GM18861 (cell line): ENCODE measurements around the gene CTIF.
"Not testable (repeated sequence)": the region's sequence is repeated elsewhere in the genome, so short reads cannot be mapped to it uniquely, and the experiment has no call there.

ENCODE experiments used
- ATAC-seq: cut with Tn5 transposase; IDR thresholded peaks from one replicate; pipeline ENCODE4 v1.9.1; 2021; ENCODE audit not compliant: unreplicated experiment

Gene CTIF

DNA sequence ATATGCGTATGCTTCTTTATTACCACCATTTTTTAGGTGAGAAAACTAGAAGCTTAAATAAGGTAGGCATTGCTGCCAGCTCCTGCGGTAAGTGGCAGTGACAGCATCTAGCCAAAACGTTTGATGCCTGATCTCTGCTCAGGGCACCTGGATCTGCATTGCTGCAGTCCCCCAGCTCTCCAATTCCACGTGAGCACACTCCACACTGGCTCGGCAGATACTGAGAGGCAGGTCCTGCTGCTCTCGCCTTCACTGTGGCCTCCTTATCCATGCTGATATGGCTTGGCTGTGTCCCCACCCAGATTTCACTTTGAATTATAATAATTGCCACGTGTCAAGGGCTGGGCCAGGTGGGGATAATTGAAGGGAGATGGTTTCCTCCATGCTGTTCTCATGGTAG lies 160.9 kb downstream of the CTIF start:
- ATAC-seq, result no peak

DNA sequence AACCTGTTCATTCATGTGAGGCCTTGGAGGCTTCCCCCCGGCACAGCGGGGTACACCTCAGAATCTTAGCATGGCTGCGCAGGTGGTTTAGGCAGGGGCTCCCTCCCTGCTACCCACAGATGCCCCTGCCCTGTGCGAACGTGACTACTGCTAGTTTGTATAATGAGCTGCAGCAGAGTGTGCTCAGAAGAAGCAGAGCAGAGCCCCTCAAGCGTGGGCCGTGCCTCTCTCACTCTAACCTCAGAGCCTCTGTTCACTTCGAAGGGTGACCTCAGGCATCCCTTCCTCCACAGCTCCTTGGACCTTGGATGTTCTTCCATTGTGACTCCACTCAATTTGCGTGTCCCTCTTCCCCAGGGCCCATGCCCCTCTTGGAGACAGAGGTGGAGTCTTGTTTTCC lies 161.6 kb downstream of the CTIF start:
- ATAC-seq, result no peak

DNA sequence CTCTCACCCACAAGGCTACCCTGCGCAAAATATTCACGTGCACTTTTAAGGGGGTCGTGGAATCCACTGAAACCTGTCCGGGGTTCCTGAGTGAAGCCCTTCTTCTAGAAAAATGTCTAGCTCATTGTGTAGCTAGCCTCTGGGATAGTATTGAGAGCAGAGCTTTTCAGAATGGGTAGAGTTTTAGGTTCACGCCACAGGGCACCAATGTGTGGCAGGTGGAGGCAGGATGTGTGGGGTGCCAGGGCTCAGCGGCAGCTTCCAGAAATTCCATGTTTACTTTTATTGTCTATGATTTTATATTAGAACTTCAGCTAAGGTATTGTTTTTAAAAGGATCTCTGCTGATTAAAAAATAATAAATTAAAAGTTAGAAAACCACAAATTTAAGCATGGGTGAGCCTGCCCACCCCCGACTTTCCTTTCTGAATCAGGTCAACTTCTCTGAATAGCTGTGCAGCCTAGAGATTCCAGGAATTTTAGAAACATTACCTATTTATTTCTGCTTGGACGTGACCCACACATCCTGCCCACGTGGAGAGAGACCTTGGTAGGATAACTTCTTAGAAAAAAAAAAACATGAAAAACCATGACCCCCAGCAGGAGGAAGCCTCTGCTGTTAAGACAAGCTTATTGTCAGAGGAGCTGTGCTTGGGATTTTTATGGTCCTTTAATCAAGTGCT lies 163.7 kb downstream of the CTIF start:
- ATAC-seq, result no peak

DNA sequence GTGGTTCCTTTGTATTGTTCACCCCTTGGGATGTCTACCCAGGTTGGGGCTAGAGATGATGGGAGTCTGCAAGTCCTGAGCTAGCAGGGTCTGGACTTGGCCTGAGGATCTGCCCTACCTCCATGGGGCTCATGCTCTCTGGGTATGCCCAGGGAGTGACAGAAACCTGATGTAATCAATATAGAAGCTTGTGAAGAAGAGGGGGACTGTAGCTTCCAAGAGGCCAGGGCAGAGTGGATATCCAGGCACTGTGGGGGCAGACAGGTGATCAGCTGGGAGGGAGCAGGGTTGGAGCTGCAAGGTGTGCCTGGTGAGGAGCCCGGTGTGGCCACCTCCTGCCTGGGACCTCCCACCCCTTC lies 164.2 kb downstream of the CTIF start:
- ATAC-seq, result no peak

DNA sequence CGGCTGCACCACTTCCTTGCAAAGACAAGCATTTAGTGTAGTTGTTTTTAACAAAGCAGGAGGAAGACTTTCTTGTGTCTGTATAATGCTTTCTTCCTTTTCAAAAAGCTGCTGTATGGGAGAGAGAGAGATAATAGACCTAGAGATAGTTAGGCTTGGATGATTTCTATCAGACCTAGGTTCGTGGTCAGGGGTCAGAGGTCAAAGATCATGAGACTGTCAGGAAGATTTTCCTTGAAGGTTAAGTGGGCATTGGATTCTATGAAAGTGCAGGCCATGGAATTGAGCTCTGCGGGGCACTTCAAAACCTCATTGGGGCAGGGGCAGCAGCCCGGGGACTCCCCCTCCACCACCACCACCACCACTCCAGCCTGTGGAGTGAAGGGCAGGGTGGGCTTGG lies 164.6 kb downstream of the CTIF start:
- no peak for ATAC-seq

DNA sequence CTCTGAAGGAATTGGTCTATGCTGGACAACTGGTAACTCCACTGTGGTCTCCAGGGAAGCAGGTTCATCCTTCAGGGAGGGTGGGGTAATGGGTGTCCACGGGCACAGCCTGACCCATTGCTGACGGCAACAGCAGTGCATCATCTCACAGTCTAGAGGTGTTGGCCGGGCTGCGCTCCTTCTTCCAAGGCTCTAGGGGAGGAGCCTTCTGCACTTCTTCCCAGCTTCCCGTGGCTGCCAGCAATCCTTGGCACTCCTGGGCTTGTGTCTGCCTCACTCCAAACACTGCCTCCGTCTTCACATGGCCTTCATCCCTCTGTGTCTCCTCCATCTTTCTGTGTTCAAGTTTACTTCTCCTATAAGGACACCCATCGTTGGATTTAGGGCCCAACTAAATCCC lies 166.2 kb downstream of the CTIF start:
- ATAC-seq, result no peak

DNA sequence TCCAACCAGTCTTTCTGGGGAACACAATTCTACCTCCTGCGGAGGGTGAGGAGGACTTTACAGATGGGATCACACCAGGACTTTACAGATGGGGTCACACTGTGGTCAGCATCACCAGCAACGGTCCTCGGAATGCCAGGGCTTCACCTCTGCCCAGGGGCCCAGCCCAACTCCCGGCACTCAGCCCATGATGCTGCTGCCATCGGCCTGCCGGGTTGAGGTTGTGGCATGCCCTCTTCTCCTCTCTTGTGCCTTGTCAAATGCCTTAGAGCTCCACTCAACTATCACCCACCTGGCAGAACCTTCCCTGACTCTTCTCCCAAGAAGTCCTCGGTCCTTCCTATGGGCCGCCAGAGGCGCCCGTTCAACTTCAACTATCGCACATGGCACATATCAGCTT lies 166.7 kb downstream of the CTIF start:
- no peak for ATAC-seq

DNA sequence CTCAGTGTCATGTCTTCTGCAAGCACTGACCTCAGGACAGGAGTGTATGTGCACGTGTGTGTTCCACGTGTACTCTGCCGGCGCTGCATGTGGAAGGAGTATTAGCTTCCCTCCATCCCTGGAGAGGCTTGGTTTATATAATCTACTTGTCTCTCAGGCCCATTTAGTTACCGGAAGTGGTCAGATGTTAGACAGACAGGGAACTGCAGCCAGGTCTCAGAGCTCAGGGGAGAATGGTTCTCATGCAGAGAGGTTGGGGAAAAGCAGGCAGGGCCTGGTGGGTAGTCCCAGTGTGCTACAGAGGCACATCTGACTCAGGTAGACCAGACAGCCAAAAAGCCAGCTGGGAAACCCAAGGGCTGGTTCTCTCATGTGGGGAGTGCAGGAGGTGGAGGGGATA lies 167.9 kb downstream of the CTIF start:
- ATAC-seq, result no peak

DNA sequence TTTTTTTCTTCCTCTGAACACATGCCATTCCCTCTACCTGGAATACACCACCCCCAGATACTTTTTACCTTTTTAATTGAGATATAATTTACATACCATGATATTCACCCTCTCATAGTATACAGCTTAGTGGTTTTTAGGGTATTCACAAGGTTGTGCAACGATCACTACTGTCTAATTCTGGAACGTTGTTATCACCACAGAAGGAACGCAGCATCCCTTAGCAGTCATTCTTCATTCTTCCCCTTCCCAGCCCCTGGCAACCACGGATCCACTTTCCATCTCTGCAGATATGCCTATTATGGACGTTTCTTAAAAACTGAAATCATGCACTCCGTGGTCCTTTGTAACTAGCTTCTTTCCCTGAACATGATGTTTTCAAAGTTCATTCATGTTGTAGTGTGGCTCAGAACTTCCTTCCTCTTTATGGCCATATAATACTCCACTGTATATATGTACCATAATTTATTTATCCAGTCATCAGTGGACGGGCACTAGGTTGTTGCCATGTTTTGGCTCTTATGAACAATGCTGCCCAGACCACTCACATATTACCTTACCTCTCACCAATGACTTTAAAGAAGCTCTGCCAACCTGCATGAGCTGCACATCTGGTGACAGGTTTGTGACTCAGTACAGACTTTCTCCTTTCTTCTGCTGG lies 168.9 kb downstream of the CTIF start:
- ATAC-seq, result no peak

DNA sequence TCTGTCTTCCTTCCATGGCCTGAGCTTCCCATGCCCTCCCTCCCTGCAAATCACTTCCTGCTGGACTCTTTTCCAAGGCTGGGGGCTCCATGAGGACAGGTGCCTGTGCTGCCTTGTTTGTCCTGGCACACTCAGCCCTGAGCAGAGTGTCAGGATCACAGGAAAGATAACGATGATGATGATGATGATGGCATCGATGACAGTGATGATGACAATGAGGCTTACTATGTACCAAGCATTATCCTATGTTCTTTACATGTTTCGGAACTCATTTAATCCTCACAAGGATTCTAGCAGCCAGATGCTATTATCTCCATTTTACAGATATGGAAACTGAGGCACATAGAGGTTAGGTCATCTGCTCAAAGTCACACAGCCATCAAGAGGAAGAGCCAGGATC lies 170.0 kb downstream of the CTIF start:
- ATAC-seq, result no peak

DNA sequence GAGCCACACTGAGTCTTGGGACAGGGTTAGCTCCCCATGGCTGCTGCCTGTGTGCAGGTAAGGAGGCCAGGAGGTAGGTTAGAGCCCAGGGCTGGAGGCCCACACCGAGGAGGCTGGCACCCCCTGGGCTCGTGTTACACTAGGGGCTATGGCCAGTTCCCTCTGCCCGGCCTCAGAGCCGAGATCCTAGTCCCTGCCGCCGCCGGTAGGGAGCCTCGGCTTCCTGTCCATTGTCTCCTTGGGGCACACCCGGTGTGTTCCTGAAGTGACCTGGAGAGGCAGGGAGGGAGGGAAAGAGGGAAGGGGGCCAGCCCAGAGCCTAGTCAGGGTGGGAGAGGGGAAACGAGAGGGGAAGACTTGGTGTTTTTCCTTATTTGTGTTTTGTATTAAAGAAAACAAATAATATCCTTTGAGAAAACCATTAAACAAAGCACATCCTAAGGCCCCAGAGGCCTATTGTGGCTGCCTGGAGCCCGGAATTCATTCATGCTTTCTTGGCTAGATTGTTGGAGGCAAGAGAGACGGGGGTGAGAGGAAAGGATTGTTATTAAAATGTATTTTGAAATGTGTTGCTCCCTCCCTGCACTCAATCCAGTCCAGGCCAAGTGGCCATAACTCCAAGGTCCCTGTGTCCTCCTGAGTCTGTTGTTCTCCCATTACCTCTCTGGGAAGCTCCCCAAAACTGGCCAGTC lies 170.7 kb downstream of the CTIF start:
- no peak for ATAC-seq

DNA sequence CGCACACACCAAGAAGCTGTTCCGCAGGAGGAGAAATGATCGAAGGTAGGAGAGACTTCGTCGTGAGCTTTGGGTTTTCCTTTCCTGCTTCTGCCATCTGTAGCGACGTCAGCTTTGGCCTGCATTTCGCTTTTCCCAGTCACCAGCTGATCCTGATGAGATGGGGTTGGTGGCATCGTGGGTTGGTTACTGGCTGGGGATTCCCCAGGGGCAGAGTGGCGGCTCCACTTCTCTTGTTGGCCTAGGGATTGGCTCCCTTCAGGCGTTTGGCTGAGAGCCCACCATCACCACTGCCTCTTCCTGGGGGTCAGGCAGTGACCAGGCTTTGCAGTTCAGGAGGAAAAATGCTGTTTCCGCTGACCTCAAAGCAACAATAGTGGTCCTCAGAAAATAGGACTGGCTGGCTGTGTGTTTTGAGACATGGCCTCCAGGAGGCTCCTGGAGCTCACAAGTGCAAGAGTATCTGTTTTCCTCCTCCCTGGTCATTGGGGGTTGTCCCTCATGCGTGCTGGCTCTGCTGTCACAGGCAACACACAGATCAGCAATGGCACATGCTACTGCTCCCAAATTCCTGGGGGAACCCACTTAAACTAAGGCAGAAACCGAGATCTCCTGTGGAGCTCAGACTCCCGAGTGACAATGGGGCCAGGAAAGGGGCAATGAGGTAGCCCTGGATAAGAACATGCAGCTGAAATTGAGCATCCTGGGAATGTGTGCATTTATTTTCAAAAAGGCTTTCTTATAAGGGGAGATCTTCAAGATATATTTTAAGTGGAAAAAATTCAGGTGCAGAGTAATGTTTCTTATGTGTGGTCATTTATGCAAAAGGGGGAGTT lies 173.0 kb downstream of the CTIF start:
- ATAC-seq, result no peak

DNA sequence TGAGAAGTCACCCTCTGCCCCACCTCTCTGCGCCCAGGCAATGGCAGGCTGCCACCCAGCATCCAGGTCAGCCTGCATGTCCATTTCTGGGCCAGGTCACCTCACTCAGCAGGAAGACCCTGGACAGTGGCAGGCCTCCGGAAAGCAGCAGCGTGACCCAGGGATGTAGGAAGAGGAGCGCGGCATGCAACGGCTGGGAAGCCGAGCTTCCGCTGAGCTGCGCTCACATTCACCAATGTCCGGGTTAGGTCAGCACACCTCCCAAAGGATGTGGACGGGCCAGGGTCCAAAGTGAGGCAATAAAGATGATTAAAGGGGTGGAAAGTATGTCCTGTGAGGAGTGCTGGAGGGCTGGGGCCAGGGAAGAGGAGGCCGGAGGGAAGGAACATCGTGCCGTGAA lies 174.5 kb downstream of the CTIF start:
- no peak for ATAC-seq

DNA sequence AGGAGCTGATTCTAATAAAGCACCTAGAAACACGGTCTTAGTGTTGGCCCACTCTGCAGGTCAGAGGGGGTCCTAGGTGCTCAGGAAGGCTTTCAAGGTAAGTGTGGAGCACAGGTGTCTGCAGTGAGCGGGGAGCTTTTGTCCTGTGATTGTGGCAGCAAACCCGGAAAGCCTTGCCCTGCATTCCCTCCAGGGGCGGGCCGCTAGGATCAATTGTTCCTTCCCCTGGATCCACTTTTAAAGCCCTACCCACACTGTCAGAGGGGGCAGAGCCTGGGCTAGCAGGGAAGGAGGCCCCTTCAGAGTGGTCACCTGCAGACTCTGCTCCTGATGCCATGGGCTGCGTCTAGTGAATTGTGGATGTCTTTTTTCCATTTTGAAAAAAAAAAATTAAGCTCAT lies 176.0 kb downstream of the CTIF start:
- no peak for ATAC-seq

DNA sequence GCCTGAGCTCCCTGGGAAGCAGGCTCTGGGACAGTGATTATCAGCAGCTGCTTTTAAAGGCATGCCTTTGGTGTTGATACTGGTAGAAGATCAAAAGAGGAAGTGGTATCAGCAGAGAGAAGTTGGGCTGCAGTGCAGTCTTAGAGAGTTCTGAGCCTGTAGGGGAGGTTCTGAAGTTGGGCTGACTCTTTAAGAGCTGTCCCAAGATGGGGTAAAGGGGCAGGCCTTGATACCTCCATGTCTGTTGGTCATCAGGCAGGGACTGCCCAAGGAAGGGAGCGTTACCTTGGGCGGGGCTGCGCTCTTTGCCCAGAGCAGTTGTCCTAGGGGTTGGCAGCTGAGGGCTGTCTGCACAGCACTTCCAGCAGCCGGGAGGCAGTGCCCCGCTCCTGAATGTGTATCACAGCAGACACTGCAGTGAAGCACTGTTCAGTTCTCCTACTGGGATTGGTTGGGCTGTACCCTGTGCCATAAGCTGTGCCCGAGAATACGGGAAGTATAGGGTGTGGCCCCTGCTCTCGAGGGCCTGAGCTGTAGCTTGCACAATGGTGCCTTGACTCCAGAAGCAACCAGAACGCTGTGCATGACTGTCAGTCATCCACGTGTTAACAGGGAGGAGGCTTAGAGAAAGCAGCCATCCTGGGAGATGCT lies 177.0 kb downstream of the CTIF start:
- ATAC-seq, result no peak

DNA sequence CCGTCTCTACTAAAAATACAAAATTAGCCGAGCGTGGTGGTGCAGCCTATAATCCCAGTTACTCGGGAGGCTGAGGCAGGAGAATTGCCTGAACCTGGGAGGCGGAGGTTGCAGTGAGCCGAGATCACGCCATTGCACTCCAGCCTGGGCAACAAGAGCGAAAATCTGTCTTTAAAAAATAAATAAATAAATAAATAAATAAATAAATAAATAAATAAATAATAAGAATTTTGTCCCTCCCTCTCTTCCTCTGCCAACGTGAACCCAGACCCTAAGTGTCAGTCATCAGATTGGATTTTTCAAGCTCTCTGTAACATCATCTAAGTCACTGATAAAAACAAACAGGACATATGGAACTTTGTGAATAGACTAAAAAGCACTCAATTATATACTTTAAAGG lies 178.4 kb downstream of the CTIF start:
- ATAC-seq, result not testable (repeated sequence)

DNA sequence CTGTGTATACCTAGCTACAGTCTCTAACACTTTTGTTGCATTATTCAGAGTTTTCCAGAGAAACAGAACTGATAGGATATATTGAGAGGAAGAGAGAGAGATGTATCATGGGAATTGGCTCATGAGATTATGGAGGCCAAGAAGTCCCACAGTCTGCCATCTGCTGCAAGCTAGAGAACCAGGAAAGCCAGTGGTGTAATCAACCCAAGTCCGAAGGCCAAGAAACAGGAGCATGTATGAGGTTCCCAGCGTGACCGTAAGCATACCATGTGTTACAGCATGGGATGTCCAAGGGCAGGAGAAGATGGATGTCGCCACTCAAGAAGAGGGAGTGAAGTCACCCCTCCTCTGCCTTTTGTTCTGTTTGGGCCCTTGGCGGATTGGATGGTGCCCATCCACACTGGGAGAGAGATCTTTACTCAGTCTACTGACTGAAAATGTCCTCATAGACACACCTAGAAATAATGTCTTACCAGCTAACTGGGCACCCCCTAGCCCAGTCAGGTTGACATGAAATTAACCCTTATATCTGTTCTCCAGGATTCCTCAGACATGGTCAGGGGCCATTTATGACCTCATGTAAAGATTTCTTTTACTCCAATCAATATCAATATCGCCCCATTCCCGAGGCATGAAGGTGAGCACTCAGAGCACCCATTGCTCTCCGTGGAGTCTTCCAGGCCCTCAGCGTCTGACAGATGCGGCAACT lies 179.6 kb downstream of the CTIF start:
- no peak for ATAC-seq

DNA sequence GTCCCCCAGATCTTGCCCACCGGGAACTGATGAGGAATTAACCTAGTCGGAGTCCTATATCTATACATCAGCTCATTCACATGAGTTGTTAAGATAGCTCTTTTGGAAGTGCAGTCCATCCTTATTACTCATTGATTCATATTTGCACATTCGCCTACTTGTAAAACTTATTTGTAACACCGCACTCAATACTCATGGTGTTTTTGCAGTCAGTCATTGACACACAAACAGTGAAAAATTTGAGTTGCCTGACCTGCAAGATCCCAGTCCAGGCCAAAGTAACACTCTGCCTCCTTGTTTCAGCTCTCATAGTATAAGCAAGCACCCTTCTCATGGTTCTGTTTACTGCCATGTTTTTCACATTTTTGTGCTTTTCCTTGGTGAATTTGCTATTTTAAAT lies 180.6 kb downstream of the CTIF start:
- no peak for ATAC-seq

DNA sequence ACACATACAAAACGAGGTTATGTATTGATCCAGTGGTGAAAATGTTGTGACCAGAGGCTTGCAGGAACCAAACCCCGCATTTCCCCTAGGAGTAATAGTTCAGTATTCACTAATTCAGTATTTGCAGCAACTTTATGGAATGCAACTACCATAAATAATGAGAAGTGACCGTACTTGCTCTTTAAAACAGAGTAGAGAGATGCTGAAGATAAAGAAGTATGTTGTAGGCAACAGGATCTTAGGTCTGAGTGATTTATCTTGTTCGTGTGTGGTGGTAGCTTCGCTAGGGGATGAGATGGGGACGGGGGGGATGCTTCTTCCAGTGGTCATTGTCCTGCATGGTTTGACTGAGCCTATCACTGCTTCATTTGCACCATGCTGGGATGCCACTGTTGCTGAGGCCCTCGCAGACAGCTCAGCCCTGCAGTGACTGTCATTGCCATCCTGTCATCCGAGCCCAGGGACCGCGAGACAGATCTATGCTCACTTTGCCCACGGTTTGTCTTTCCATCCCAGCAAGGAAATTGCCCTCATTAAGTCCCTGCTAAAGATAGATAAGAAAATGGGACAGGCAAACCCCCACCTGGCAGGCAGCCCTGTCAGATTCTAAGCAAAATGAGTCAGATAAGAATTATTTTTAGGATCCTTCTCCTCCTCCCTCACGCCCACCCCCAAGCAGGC lies 181.3 kb downstream of the CTIF start:
- ATAC-seq, result no peak

DNA sequence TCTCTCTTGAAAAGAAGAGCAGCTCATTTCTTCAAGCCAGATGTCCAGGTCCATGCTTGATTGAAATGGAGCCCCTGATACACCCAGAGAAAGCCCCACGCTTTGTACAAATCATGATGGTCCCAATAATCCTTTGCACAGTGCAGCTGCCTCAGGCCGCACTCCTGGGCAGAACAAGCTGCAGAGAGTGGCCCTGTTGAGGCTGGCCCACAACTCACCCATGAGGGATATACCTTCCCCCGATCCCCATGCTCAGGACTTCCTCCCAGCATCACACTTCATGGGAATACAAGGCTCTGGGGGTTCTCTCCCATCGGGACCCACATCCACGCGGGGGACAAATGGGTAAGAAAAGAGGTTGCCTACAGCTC lies 181.8 kb downstream of the CTIF start:
- ATAC-seq, result no peak
